GM10266 (cell line): ENCODE data around the gene MRNIP.
"Not testable (repeated sequence)": the region's sequence is repeated elsewhere in the genome, so short reads cannot be mapped to it uniquely, and the experiment has no call there.

Experiments
- DNase-seq: peaks from one replicate; pipeline ENCODE4 v3.0.0; 2012; ENCODE audit errors: extremely low spot score
- CTCF ChIP-seq: IDR thresholded peaks from 2 replicates; pipeline ENCODE4 v1.5.1; 2012; ENCODE audit warnings: mild to moderate bottlenecking, low read depth; ENCODE audit not compliant: control insufficient read depth, insufficient read depth; ENCODE audit errors: missing control alignments

MRNIP gene

GRCh38 chr5:179839328-179840256 is 19.0 kb downstream of the MRNIP start:
- no peak for TF ChIP-seq CTCF
- DNase-seq, result no peak

- DNase-seq, result no peak
- no peak for TF ChIP-seq CTCF
Measured at GRCh38 chr5:179837076-179838011, 21.3 kb downstream of the MRNIP start.

GRCh38 chr5:179836225-179837019 is 22.2 kb downstream of the MRNIP start:
- peak; percentile 57 for DNase-seq
- peak; percentile 9 for TF ChIP-seq CTCF

GRCh38 chr5:179834871-179835270 is 23.7 kb downstream of the MRNIP start:
- not testable (repeated sequence) for DNase-seq

GRCh38 chr5:179834120-179834519 is 24.5 kb downstream of the MRNIP start:
- no peak for TF ChIP-seq CTCF
- no peak for DNase-seq

- TF ChIP-seq CTCF, result no peak
- DNase-seq, result no peak
Measured at GRCh38 chr5:179833709-179834070, 24.9 kb downstream of the MRNIP start.
